ENCODE results near the gene CNTN3.

CNTN3 gene

GRCh38 chr3:74599564-74599963 lies 14.9 kb downstream of the CNTN3 start:
- TF ChIP-seq ZFX (IDR thresholded peaks at IDR 0.05), result no peak
- TF ChIP-seq, protein P1, sequence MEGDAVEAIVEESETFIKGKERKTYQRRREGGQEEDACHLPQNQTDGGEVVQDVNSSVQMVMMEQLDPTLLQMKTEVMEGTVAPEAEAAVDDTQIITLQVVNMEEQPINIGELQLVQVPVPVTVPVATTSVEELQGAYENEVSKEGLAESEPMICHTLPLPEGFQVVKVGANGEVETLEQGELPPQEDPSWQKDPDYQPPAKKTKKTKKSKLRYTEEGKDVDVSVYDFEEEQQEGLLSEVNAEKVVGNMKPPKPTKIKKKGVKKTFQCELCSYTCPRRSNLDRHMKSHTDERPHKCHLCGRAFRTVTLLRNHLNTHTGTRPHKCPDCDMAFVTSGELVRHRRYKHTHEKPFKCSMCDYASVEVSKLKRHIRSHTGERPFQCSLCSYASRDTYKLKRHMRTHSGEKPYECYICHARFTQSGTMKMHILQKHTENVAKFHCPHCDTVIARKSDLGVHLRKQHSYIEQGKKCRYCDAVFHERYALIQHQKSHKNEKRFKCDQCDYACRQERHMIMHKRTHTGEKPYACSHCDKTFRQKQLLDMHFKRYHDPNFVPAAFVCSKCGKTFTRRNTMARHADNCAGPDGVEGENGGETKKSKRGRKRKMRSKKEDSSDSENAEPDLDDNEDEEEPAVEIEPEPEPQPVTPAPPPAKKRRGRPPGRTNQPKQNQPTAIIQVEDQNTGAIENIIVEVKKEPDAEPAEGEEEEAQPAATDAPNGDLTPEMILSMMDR (conservative IDR thresholded peaks at IDR 0.05), result no peak
- H3K27ac ChIP-seq, result no peak overlapping the region

DNA sequence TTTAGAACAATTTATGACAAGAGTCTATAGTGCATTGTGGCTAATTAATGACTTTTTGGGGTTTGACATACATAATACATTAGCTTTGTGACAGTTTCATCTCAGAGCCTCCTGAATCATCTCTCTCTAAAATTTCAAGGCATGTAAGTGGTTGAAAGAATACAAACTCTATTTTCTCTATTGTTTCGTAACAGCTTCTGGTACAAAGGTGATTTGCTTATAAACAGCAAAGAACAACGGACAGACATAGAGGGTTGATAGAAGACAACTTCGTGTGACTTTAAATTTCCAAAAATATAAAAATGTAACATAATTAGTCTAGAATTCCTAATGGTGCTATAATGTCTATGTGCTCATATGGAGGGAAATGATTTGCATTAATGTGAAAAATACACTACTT lies 21.3 kb downstream of the CNTN3 start:
- no peak overlapping the region for H3K27ac ChIP-seq
- TF ChIP-seq, protein P1 (conservative IDR thresholded peaks at IDR 0.05), result no peak
- TF ChIP-seq ZFX (IDR thresholded peaks at IDR 0.05), result no peak

GRCh38 chr3:74592359-74592758 lies 22.1 kb downstream of the CNTN3 start:
- H3K27ac ChIP-seq, result no peak overlapping the region
- TF ChIP-seq, protein P1 (conservative IDR thresholded peaks at IDR 0.05), result no peak
- TF ChIP-seq ZFX (IDR thresholded peaks at IDR 0.05), result no peak

GRCh38 chr3:74591946-74592345 lies 22.5 kb downstream of the CNTN3 start:
- H3K27ac ChIP-seq, result no peak overlapping the region
- TF ChIP-seq, protein P1 (conservative IDR thresholded peaks at IDR 0.05), result no peak
- TF ChIP-seq ZFX (IDR thresholded peaks at IDR 0.05), result no peak

- H3K27ac ChIP-seq, result no peak overlapping the region
- TF ChIP-seq, protein P1 (conservative IDR thresholded peaks at IDR 0.05), result no peak
- TF ChIP-seq ZFX (IDR thresholded peaks at IDR 0.05), result no peak
These were observed 23.1 kb downstream of the CNTN3 start for GRCh38 chr3:74591342-74591741.

- H3K27ac ChIP-seq, result no peak overlapping the region
- TF ChIP-seq, protein P1 (conservative IDR thresholded peaks at IDR 0.05), result no peak
- TF ChIP-seq ZFX (IDR thresholded peaks at IDR 0.05), result no peak
These were observed 23.7 kb downstream of the CNTN3 start for GRCh38 chr3:74590620-74591262.

DNA sequence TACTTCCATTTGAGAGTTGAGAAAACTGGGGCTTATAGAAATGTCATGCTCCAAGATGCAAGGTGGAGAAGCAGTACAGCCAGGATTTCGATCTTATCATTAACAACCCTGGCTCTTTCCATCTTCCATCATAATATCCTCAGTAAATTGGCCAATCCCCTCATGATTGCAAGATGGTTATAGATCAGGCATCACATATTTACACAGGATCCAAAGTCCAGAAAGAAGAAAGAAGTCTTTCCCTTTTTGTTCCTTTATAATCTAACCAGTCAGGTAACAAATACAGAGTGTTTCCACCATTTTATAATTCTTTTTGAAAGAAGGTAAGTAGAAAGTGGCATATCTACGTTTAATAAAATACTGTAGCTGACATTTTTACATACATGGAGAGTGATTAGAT lies 29.7 kb downstream of the CNTN3 start:
- H3K27ac ChIP-seq, result no peak overlapping the region
- TF ChIP-seq, protein P1 (conservative IDR thresholded peaks at IDR 0.05), result no peak
- no peak for TF ChIP-seq ZFX (IDR thresholded peaks at IDR 0.05)

Measured in C4-2B (cell line).